ENCODE measurements around the gene ABLIM2. TPM values are rescaled to one million over a fixed set of nuclear protein-coding genes. Genes with fewer than 3 reads are reported as not detected.

The ABLIM2 gene
- total and polyA plus RNA-seq, 10 of the 15 experiments (the other 5 are each of a cell fraction or from before 2014, with no cell fraction given): 0.03 to 0.15 (median 0.05) TPM; not detected in 7

DNA sequence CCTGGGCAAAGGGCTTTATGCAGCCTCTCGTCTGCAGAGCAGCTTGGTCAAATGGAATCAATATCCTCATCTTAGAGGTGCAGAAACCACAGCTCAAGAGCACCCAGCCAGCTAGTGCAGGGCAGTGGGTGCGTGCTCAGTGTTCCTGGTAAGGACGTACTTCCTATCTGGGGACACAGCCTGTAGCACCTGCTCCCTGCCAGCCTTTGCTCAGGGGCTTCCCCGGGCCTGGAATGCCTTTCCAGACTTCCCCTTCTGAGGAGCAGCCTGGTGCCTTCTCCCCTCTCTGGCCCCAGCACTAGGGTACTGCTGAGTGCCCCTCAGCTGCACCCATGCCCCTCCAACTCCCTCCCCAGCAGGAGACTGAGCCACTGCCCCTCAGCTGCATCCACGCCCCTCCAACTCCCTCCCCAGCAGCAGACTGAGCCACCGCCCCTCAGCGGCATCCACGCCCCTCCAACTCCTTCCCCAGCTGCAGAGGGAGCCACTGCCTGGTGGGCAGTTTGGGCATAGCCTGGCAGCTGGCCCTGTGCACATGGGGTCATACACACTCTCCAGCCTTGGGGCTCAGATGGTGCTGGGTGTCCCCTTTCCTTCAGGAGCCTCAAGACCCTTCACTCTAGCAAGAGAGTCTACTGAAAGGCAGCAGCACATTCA is 176.7 kb downstream of the ABLIM2 start:
- Histone ChIP-seq H3K4me1 (ENCODE audit: control insufficient read depth, insufficient read depth, low read length) (no peaks in the 10 kb centered on the region), H3K79me2 (ENCODE audit: control insufficient read depth, insufficient read depth, low read length) (no peaks in the 10 kb centered on the region), H3K4me2 (ENCODE audit: control insufficient read depth, insufficient read depth) (no peak overlapping the region), H3K27ac (ENCODE audit: control insufficient read depth, insufficient read depth) (no peak overlapping the region), H3K9ac (ENCODE audit: control insufficient read depth, insufficient read depth, low read length) (no peak overlapping the region), H3K9me3 (replicated peaks; ENCODE audit: control insufficient read depth, insufficient read depth, low read length) (no peaks in the 10 kb centered on the region), H3K4me3 (no peak overlapping the region), H4K20me1 (ENCODE audit: control insufficient read depth, insufficient read depth) (no peaks in the 10 kb centered on the region), H2AFZ (ENCODE audit: control insufficient read depth, low read depth, low read length) (no peak overlapping the region), H3K27me3 (replicated peaks in 1 of 2; ENCODE audit: control insufficient read depth in 2 of 2, insufficient read depth in 2 of 2, low read length in 1 of 2) (no peaks in the 10 kb centered on the region; a peak in 2 of 4 replicates), H3K36me3 (ENCODE audit: control insufficient read depth in 2 of 2, insufficient read depth in 2 of 2, low read length in 1 of 2) (no peaks in the 10 kb centered on the region)
- FAIRE-seq (no peak), DNase-seq (ENCODE audit: low read depth, low spot score) (no peak), ATAC-seq (no peak)
- ChIA-PET SMC1A (ENCODE audit: uncharacterized antibody, unreplicated experiment) (no interaction called here), POLR2A (no interaction called here), RAD21 (ENCODE audit: unreplicated experiment) (no interaction called here), CTCF (no interaction called here)
- TF ChIP-seq ETV6 (conservative IDR thresholded peaks at IDR 0.05 in 1 of 2, IDR thresholded peaks at IDR 0.05 in 1 of 2; ENCODE audit: borderline replicate concordance in 1 of 2, low read depth in 1 of 2) (no peak), FOXK2 (IDR thresholded peaks at IDR 0.05) (no peak), ZSCAN29 (IDR thresholded peaks at IDR 0.05) (no peak), POLR2AphosphoS2 (IDR thresholded peaks at IDR 0.05; ENCODE audit: low read depth, low read length) (no peak), CHD2 (IDR thresholded peaks at IDR 0.05; ENCODE audit: borderline replicate concordance, low read depth, low read length) (no peak), ZBED1 (IDR thresholded peaks at IDR 0.05; ENCODE audit: borderline replicate concordance) (no peak), JUND (IDR thresholded peaks at IDR 0.05; ENCODE audit: low read depth, low read length) (no peak), RCOR1 (conservative IDR thresholded peaks at IDR 0.05; ENCODE audit: low read depth, low read length) (no peak), STAT1 (conservative IDR thresholded peaks at IDR 0.05) (no peak), ELK1 (IDR thresholded peaks at IDR 0.05; ENCODE audit: low read depth, low read length) (no peak)
- in situ Hi-C loops (cut with MboI): no loop called here
- intact Hi-C loops (cut with micrococcal nuclease; ENCODE audit: unreplicated experiment): no loop called here
- no TSS peak for BruUV-seq (replicated peaks)
- 33% methylated on average over 8 of the region's 8 CpGs for WGBS (ENCODE audit: insufficient coverage, insufficient replicate concordance, low lambda C conversion rate, missing lambda C conversion rate)
